Vagina (tissue), 2 donors: Measurements from ENCODE around the gene RCL1.

Experiments used
- CTCF ChIP-seq, 3 experiments: fragments of 450-650 bp in 2 of 3; fragments of 200-600 bp in 1 of 3; sonication (generic) in 1 of 3; IDR thresholded peaks; one replicate each; pipeline ENCODE4 v1.5.1; 2017 to 2019; ENCODE audit warnings: antibody characterized with exemption in 3 of 3, mild to moderate bottlenecking in 2 of 3, moderate library complexity in 2 of 3
- POLR2AphosphoS5 ChIP-seq, 2 donors: sonication (generic); formaldehyde crosslinking; IDR thresholded peaks; one replicate each; pipeline ENCODE4 v1.9.0; 2017; ENCODE audit warnings: antibody characterized with exemption in 2 of 2, mild to moderate bottlenecking in 2 of 2, low read depth in 1 of 2; ENCODE audit not compliant: insufficient read depth in 1 of 2

- TF ChIP-seq CTCF (IDR thresholded peaks at IDR 0.05) (no peak), POLR2AphosphoS5 (IDR thresholded peaks at IDR 0.05; ENCODE audit: insufficient read depth in 1 of 2, low read depth in 1 of 2) (no peak)
Observed at GRCh38 chr9:4799033-4799430, 6.3 kb downstream of the RCL1 start.
